GM21825 (cell line): ENCODE measurements around the gene KRTAP5-5.
"Not testable (repeated sequence)": the region's sequence is repeated elsewhere in the genome, so short reads cannot be mapped to it uniquely, and the experiment has no call there.

Source experiments
- ATAC-seq: cut with Tn5 transposase; IDR thresholded peaks from one replicate; pipeline ENCODE4 v1.9.1; 2021; ENCODE audit warnings: mild to moderate bottlenecking, moderate library complexity; ENCODE audit not compliant: unreplicated experiment

Gene KRTAP5-5

DNA sequence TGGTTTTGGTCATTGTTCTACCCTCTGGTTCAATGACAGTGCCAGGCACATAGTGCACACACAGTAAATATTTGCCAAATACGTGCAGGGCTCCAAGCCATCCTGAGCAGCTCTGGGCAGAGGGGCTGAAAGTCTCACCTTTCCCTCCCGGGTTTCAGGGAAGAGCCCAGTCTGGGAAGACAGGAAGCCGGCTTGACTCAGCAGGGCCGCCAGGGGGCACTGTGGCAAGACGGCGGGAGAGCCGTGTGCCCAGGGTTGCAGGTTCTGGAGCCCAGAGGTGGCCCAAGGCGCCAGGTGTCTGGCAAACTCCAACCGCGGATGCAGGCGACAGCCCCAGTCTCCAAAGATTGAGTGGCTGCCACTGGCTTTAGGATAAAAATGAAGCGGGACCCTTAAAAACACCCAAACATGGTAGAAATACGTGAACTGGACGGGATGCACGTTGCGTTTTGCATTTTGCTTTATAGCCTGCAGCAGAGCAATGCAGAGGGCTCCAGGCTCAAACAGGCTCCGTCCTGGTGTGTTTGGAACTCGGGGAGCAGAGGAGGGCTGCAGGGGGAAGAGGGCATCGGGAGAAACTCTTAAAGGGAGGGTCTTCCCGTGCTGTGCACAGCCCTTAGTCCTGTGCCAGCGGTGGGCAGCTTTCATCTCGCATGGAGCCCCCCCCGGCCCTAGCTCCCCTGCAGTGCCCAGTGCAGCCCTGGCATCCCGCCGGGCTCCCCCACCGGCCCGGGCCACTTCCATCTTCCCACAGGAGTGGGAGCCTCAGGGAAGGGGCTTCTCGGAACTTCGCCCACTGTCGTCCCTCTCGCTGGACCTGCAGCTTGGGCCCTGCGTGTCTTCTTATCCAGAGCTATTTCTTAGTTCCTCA lies 10.7 kb downstream of the KRTAP5-5 start:
- no peak for ATAC-seq

DNA sequence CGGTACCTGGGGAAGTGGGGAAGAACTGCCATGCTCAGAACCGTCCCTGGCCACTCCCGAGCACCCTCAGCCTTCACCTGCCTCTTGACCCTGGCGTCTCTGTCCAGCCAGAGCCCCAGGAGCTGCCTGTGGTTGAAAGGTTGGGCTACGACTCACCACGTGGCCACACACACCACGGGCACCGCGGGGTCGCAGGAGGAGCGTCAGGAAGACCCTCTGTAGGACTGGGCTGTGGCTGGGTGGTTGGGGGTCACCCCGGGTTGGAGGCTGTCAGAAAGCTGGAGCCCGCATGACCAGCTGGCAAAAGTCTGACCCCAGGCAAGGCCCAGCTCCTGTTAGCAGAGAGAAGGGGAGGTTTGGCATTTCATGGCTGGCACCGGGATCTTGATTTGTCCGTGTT lies 11.5 kb downstream of the KRTAP5-5 start:
- ATAC-seq = no peak

DNA sequence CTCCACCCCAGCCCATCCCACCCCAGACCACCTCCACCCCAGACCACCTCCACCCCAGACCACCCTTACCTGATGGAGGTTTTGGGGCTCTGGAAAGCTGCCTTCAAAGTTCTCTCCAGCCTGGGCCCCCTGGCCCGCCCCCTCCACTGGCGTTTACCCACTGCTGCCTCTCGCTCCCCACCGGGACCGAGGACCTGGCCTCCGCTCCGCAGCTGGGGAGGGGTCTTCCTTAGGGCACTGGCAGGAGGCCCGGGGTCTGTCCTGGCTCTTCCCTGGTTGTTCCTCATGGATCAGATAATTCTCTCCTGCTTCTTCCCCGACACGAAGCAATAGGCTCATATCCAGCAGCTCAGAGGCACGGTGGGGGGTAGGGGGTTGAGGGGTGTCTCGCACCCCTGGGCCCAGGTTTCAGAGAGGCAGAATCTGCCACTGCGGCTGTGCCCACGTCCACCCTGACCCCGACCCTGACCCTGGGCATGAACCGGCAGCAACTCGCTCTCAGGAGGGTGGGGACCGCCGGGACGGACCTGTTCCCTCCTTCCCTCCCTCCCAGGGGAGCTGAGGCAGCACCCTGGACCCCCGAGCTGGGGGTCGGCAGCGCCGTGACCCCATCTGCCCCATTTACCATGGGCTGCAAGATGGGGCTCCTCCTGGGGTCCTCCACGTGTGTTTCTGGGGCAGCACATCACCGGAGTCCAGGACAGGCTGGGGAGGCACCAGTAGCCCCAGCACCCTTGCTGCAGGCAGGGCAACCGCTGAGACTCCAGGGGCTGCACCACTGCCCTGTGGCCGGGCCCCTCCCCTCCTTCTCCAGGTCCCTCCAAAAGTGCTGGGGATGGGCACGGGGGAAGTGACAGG lies 12.9 kb downstream of the KRTAP5-5 start:
- ATAC-seq = no peak

DNA sequence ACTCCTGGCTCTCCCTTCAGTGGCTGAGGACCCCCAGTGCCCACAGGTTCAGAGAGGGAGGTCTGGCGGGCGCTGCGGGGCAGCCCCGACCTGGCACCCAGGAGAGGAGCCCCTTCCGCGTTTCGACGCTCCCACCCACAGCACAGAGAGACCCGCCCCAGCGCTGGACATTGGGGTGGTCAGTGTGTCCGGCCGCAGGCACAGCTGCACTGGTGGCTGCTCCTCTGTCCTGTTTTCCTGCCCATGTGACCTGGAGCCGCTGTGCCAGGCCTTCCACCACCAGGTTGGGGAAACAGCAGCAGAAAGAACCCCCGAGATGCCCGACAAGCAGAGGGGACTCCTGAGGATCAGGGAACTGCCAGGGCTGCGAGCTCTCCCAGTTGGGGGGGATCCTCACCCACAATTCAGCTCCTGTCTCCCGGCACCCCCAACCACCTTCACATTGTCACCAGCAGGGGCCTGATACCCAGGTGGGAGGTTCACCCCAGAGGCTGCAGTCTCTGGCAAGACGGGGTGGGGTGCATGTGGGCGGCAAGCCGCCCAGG lies 13.6 kb downstream of the KRTAP5-5 start:
- no peak for ATAC-seq

DNA sequence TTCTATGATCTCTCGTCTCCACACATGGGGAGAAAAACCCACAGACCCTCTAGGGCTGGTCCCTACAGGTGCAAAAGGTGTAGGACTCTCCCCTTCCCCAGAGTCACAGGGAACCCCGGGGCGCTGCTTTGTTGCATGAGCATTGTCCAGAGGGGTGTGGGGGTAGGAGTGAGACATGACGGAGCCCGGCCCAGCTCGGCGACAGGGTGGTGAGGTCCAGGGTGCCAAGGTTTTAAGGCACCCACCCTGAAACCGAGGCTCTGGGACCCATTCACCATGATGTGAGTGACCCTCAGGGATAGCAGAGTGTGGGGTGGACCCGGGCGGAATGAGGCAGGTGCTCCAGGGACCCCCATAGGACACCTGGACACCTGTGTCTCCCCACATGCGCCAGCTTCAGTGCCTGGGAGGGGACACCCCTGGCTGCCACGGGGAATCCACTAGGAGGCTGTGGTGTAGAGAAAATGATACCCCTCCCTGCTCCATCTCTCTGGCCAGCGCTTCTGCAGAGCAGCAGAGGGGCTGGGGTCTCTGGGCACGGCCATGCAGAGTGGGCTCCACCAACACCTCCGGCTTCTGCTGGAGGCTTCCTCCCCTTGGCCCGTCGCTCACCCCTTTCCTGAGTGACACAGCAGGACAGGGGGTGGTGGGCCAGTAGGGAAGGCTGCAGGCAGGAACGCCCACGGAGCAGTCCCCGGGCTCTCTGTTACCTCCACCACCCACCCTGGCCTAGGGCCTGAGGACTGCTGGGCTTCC lies 15.2 kb downstream of the KRTAP5-5 start:
- no peak for ATAC-seq

DNA sequence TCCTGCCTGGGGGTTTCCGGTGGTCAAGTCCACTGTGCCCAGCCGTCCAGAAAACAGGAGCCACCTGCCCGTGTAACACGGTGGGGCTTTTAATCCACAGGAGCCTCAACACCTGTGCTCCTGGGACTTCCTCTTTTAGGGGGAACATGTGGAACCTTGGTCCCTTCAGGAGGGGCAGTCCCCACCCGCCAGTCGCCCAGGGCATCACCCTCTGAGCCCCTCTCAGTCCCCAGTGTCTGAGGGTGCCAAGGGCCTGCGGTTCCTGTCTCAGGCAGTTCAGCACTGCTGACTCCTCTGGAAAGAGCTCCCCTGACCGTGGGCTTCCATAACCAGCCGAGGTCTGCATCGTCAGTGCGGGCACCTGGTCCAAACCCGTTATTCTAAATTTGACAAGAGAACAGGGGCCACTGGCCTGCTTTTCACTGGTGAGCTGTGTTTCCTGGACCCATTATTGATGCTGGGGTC lies 15.8 kb downstream of the KRTAP5-5 start:
- no peak for ATAC-seq

DNA sequence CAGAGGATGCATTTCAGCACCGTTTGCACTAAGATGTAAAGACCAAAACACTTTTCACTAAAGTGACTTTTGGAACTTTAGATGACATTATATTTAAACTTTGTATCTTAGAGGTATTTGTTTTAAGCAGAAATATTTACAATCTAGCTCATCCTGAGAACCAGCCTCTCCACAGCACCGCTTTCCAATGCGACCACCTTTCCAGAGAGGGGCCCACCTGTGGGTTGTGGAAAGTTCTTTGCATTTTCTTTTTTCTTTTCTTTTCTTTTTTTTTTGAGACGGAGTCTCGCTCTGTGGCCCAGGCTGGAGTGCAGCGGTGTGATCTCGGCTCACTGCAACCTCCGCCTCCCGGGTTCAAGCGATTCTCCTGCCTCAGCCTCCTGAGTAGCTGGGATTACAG lies 17.0 kb downstream of the KRTAP5-5 start:
- not testable (repeated sequence) for ATAC-seq

DNA sequence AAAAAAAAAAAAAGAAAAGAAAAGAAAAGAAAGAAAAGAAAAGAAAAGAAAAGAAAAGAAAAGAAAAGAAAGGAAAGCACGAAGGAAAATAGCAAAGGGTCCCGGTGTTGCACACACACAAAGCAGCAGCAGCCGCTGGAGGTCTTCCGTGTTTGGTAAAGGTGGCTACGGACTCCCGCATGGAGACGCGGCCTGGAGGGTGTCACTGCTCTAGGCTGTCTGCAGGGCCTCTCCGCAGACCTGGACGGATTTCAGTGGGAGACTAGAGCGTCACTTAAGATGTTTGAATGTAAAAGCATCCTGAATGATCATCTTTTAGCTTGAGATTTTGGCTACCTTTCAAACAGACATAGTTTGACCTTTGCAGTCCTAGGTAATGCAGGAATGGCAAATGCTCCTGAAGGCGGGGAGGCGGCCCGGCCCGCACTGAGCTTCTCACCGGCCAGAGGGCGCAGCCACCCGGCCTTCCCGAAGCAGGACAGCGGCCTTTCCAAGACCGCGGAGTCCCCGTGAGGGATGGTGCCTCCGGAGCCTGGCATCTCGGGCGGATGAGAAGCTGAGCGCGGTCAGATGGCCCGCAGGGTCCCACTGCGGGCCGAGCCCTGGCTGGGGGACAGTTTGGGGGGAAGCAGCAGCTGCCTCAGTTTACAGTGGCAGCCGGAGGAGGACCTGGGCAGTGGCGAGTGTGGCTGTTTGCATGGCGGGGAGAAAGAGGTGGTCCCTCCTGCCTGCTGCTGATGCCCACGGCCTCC lies 18.5 kb downstream of the KRTAP5-5 start:
- ATAC-seq = no peak

DNA sequence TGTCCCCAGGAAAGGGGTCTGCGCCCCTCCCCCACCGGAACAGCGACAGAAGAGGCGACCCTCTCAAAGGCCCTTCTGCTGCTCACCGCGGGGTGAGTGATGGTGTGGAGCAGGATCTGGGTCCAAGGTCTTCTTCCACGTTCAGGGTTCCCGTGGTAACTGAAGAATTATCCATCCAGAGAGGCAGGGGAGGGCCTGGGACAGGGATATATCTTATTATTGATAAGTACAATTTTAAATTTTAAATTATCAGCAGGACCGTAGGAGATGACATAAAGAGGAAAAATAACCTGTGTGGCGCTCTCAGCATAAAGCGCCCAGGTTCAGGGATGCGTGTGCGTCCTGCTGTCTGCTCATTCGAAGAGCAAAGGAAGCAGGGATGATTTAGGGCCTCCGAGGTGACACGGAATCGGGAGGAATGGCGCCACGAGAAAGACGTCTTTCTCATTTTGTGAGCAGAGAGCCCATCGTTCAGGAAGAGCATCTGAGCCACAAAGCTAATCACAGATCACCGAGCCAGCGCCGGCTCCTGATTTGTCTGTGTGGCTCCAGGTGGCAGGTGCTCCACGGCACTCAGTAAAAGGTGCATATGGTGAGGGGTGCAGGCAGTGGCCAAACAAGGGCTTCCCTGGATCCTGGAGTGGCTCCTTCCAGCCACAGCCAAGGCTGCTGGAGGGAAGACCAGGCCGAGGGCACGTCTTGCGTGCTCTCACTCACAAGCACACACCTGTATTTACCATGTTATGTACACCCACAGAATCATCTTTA lies 19.3 kb downstream of the KRTAP5-5 start:
- ATAC-seq = no peak

DNA sequence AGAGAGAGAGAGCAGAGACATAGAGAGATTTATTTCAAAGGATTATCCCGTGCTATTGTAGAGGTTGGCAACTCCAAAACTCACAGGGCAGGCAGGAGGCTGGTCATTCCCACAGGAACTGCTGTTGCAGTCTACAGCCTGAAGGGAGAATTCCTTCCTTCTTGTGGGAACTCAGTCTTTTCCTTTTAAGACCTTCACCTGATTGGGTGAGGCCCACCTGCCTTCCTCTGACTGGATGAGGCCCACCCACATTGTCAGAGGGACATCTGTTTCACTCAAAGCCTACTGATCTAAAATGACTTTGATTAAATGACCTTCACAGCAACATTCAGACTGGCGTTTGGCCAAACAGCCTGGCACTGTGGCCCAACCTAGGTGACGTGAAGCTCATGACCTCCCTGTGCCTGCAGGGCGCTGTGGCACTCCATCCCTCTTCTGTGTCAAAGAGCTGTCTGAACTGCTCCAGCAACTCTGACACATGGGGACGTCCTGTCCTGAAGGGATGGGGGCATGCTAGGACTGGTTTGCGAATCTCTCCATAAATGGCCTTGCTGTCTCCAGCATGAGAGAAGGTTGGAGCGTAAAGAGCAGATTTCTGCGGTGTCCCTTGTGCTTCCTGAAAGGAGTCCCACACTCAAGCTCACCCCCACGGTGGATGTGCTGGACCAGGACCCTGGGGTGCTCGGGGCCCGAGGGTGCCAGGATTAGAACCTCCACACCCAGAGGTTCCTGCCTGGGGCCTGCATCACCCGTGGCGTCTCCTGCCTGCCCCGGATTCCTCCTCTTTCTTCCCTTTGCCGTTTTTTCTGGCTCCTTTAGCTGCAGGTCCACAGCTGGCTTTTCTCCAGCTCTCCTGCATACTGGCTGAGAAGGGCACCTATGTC lies 20.7 kb downstream of the KRTAP5-5 start:
- no peak for ATAC-seq

DNA sequence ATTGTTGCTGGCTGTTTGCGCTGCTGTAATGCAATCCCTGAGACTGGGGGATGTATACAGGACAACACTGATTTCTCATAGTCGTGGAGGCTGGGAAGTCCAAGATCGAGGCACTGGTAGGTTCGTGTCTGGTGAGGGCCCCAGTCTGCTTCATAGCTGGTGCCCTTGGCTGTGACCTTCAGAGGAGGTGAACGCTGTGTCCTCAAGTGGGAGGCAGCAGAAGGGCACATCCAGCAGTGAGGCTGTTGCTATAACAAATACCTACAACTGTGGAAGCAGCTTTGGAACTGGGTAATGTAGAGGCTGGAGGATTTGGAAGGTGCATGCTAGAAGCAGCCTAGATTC lies 21.3 kb downstream of the KRTAP5-5 start:
- ATAC-seq = no peak

DNA sequence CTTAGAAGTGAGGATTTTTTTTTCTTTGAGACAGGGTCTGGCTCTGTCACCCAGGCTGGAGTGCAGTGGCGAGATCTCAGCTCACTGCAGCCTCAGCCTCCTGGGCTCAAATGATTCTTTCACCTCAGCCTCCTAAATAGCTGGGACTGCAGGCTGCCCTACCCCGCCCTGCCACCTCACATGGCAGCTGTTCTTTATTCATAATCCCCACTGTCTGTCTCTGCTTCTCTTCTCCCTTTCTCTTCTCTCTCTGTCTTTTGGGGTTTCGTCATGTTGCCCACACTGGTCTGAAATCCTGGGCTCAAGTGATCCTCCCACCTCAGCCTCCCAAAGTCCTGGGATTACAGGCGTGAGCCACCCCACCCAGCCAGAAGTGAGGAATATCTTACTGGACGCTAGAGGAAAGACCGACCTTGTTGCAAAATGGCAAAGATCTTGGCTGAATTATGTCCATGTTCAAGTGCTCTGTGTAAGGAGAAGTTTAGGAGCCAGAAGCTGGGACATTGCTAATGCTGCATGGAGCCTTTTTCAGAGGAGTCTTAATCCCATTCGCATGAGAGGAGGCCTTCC lies 21.9 kb downstream of the KRTAP5-5 start:
- ATAC-seq = no peak

DNA sequence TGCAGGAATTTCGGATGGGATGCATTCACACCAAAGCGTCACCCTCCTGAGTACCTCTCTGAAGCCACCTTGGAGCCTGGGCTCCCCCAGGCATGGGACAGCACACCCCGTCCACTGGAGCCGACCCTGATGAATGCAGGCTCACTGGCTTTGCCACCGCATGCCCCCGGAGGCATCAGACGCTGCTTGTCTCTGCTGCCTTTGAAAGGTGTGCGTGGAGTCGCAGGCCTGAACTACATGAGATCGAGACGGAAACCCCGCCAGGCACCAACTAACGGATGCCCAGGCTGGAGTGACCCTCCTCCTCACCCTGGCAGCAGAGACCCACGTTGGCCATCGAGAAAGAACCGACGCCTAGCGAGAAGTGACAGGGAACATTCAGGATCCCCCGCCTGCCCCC lies 22.5 kb downstream of the KRTAP5-5 start:
- ATAC-seq = no peak

DNA sequence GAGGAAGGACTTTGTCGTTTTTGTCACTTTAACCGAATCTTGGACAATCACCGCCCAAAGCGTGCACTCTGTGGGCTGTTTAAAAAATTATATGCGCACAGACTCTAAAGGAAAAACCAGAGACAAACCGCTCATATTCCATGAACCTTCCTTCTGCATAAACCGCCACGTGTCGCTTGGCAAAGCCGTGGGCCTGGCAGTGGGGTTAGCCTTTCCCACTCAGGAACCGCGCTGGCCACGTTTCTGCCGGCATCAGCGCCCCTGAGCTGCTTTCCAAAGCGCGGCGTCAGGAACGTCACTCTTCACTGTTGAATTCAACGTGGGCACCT lies 22.8 kb downstream of the KRTAP5-5 start:
- no peak for ATAC-seq

DNA sequence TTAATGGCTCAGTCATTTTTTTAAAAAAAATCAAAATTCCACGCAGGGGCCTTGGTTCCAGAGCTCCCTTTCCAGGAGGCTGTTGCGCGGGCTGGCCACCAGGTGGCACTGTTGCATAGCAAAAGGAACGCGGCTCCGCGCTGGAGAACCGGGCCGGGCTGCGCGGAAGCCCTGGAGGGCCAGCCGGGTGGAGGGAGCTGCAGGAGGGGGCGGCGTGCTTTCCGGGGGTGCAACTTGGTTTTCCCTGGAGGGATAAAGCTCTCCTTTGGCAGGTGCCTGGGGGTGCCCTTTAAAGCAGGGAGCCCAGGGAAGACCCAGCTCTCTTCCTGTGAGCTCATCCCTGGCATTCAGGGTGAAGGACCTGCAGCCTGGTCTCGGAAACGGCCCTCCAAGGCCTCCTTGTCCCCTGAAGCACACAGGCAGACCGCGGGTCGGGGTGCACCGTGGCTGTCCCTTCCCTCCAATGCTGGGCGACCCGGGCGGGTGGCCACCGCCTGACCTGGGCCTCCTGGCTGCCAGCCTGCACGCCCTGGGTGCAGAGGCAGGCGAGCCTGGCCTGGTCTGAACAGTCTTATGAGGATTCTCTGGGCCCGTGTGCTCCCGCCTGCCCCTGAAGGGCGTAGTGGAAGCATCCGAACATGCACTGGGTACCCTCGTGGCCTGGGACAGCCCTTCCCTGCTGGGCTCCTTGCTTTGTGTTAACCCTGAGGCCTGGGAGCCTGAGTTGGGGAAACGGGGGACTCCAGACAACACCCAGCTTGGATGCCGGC lies 23.4 kb downstream of the KRTAP5-5 start:
- ATAC-seq = peak; percentile 57

DNA sequence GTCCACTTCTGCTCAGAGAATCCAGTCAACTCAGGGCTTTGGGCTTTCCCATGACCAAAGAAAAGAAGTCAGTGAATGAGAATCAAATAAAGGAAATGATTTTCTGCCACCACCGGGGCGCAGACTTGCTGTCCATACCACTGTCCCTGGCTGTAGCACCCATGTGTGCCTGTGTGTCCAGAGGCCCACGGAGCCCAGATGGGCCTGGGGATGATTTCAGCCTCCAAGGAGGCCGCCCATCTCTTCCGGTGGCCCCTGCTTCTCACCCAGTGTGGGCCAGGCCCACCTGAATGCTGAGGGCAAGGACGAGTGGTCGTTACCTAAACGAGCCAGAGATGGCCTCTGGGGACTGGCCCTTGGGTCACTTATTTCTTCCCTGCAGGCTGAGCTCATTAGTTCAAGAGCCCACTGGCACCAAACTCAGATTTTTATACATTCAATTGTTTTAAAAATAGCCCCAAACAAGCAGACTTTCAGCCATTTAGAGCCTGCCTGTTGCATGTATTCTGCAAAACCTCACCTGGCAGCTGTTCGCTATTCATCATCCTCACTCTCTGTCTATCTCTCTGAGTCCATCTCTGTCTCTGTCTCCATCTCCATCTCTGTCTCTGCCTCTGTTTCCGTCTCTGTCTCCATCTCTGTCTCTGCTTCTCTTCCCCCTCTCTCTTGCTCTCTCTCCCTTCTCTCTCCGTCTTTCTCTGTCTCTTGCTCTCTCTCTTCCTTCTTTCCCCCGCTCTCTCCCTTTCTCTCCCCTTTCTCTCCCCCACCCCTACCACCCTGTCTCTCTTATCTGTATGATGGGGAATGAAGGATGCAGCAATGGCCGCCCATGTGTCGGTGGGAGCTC lies 24.2 kb downstream of the KRTAP5-5 start:
- no peak for ATAC-seq
